ENCODE results near the gene MRTO4. TPM values are rescaled to one million over a fixed set of nuclear protein-coding genes. Genes with fewer than 3 reads are reported as not detected.

Gene MRTO4
- 79.3 TPM for total RNA-seq (2021; ENCODE audit: unreplicated experiment)
- polyA plus RNA-seq (2012), result 42.9 and 48.8 TPM in 2 replicates
- Bru-seq, nascent RNA, result percentile 94 among the genes with signal in this experiment
- percentile 95 among the genes with signal in this experiment for BruChase-seq, experiment 1, labeled RNA remaining after a 6-hour chase
- BruChase-seq, experiment 2, labeled RNA remaining after a 2-hour chase, result percentile 93 among the genes with signal in this experiment
- long read RNA-seq, transcript MRTO4-201 (8 exons, 2,315 nt), result major isoform, 85 of 107 reads
- long read RNA-seq, partial matches to known transcripts, result 13 of 107 reads
- long read RNA-seq, other reads (novel, unspliced or antisense), result 9 of 107 reads

DNA sequence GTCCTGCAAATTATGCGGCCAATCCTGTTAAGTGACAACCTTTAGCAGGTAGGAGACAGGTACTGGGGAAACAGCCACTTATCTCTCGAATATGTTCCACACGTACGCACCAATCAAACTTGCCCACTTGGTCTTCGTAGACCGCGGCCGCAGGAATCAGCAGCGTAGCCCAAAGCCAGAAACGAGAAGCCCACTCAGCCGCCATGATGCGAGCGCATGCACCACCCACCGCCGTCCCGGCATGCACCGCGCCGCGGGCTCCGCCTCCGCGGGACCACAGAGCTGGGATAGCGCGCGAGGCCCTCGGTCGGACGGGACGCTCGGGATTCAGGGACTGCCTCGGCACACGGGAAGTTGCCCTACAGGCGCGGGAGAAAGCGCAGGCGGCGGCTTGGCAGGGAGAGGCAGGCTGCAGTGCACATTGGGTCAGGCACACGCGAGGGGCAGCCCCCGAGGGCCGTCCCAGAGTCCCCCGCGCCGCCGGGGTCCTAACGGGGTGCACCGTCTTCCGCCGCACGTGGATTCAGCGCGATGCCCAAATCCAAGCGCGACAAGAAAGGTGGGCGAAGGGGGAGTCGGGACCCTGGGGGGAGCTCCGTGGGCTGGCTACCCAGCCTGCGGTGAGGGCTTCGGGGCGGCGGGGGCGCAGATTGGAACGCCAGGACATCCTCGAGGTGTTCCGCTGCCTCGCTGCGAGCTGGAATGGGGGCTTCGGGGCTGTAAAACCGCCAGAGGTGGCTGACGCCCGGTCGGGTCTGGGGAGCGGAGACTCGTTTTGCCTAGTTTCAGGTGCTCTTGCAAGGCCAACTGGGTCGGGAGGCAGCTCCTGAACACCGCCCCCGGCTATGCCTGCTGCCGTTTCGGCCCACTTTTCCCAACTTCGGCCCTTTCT is at the start of gene MRTO4, which contains the start of gene EMC1:
Gene MRTO4 (plus strand): TSS at position 501 of the 892 bp plus-strand sequence. CDS start 31 bp downstream, at position 532.
Gene EMC1 (minus strand): TSS at position 220 of the 892 bp plus-strand sequence. CDS start 15 bp downstream, at position 205.
- H3K79me2 ChIP-seq (ENCODE audit: insufficient read depth, low read length), result peaks cover 100% of the 10 kb centered on the region
- H3K36me3 ChIP-seq (ENCODE audit: control insufficient read depth in 1 of 2, insufficient read depth in 2 of 2, low read length in 2 of 2), result peaks cover 9 to 30% of the 10 kb centered on the region in 2 experiments; a peak in 3 of 4 replicates
- H3K27ac ChIP-seq (ENCODE audit: low read depth, low read length), result peak within 1 kb of the TSS; percentile 98
- DNase-seq (ENCODE audit: low read depth, low spot score) (peak; percentile 48), ATAC-seq (peak; percentile 85)
- H3K9me2 ChIP-seq (ENCODE audit: insufficient read depth), result no peaks in the 10 kb centered on the region
- RAD21 ChIA-PET (ENCODE audit: low non-redundant PET in 1 of 2, low total read pairs in 2 of 2, uncharacterized antibody in 2 of 2, unreplicated experiment in 2 of 2), result no interaction called here
- peak within 1 kb of the TSS; percentile 100 for H3K4me3 ChIP-seq (replicated peaks in 1 of 2; ENCODE audit: low read depth in 1 of 2, low read length in 2 of 2)
- CTCF ChIA-PET, result interaction anchor here (1.1 kb wide), 1 partner anchor 10 kb away, joined by 3 read pairs; no protein-coding TSS in a partner anchor
- peaks cover 17% of the 10 kb centered on the region; the same call in 1 of the 2 replicates for H4K20me1 ChIP-seq (ENCODE audit: insufficient read depth)
- H3K9me3 ChIP-seq (ENCODE audit: control insufficient read depth in 1 of 2, insufficient read depth in 1 of 2, low read depth in 1 of 2, low read length in 2 of 2), result no peaks in the 10 kb centered on the region
- H3K27me3 ChIP-seq (ENCODE audit: insufficient read depth, low read length), result no peaks in the 10 kb centered on the region
- intact Hi-C loops (cut with micrococcal nuclease), result loop anchor here (5.0 kb wide), 1 partner anchor 396 kb away; no protein-coding TSS in a partner anchor
- TSS peak; percentile 67 for BruUV-seq (replicated peaks)
- H3K4me2 ChIP-seq (ENCODE audit: low read length), result peak within 1 kb of the TSS; percentile 84
- H3K9ac ChIP-seq (ENCODE audit: low read length), result peak within 1 kb of the TSS; percentile 97
- H2AFZ ChIP-seq (ENCODE audit: low read depth, low read length, poor library complexity, severe bottlenecking), result peak within 1 kb of the TSS; percentile 18
- peaks cover 17 to 22% of the 10 kb centered on the region in 2 experiments for H3K4me1 ChIP-seq (ENCODE audit: control insufficient read depth in 1 of 2, insufficient read depth in 2 of 2, low read length in 2 of 2)
- POLR2A ChIA-PET, result interaction anchor here (1.0 to 1.6 kb wide), 2 partner anchors 10 to 39 kb away, joined by 3 to 7 read pairs; no protein-coding TSS in a partner anchor
- TF ChIP-seq, protein P1, sequence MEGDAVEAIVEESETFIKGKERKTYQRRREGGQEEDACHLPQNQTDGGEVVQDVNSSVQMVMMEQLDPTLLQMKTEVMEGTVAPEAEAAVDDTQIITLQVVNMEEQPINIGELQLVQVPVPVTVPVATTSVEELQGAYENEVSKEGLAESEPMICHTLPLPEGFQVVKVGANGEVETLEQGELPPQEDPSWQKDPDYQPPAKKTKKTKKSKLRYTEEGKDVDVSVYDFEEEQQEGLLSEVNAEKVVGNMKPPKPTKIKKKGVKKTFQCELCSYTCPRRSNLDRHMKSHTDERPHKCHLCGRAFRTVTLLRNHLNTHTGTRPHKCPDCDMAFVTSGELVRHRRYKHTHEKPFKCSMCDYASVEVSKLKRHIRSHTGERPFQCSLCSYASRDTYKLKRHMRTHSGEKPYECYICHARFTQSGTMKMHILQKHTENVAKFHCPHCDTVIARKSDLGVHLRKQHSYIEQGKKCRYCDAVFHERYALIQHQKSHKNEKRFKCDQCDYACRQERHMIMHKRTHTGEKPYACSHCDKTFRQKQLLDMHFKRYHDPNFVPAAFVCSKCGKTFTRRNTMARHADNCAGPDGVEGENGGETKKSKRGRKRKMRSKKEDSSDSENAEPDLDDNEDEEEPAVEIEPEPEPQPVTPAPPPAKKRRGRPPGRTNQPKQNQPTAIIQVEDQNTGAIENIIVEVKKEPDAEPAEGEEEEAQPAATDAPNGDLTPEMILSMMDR (IDR thresholded peaks at IDR 0.05 in 2 of 3, conservative IDR thresholded peaks at IDR 0.05 in 1 of 3; ENCODE audit: borderline replicate concordance in 1 of 3, insufficient read depth in 1 of 3, low read depth in 2 of 3, low read length in 2 of 3), result no peak
- TF ChIP-seq, protein P2, sequence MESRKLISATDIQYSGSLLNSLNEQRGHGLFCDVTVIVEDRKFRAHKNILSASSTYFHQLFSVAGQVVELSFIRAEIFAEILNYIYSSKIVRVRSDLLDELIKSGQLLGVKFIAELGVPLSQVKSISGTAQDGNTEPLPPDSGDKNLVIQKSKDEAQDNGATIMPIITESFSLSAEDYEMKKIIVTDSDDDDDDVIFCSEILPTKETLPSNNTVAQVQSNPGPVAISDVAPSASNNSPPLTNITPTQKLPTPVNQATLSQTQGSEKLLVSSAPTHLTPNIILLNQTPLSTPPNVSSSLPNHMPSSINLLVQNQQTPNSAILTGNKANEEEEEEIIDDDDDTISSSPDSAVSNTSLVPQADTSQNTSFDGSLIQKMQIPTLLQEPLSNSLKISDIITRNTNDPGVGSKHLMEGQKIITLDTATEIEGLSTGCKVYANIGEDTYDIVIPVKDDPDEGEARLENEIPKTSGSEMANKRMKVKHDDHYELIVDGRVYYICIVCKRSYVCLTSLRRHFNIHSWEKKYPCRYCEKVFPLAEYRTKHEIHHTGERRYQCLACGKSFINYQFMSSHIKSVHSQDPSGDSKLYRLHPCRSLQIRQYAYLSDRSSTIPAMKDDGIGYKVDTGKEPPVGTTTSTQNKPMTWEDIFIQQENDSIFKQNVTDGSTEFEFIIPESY (IDR thresholded peaks at IDR 0.05; ENCODE audit: extremely low read depth, insufficient replicate concordance, low read length), result peak; percentile 11
- TF ChIP-seq SRF (IDR thresholded peaks at IDR 0.05; ENCODE audit: low read depth) (no peak; the same call in 1 of the 2 replicates), POLR2AphosphoS5 (IDR thresholded peaks at IDR 0.05; ENCODE audit: low read depth, low read length) (peak; percentile 83), ZFX (IDR thresholded peaks at IDR 0.05) (peak; percentile 52; the same call in 1 of the 2 replicates), YY1 (IDR thresholded peaks at IDR 0.05; ENCODE audit: extremely low read depth, insufficient replicate concordance, low read depth, low read length) (peak; percentile 95), SP1 (IDR thresholded peaks at IDR 0.05; ENCODE audit: low read depth) (peak; percentile 88), ZNF274 (IDR thresholded peaks at IDR 0.05; ENCODE audit: low read depth, low read length) (no peak), FOSL1 (IDR thresholded peaks at IDR 0.05; ENCODE audit: low read depth) (no peak), JUND (IDR thresholded peaks at IDR 0.05) (no peak), EZH2 (IDR thresholded peaks at IDR 0.05) (no peak), CBX3 (IDR thresholded peaks at IDR 0.05; ENCODE audit: low read depth) (no peak), TCF7L2 (IDR thresholded peaks at IDR 0.05; ENCODE audit: borderline replicate concordance, extremely low read depth, insufficient read depth, insufficient read length) (no peak), POLR2A (IDR thresholded peaks at IDR 0.05; ENCODE audit: borderline replicate concordance, extremely low read depth, insufficient read depth, insufficient read length) (peak; percentile 76)
- TF ChIP-seq, protein P3, sequence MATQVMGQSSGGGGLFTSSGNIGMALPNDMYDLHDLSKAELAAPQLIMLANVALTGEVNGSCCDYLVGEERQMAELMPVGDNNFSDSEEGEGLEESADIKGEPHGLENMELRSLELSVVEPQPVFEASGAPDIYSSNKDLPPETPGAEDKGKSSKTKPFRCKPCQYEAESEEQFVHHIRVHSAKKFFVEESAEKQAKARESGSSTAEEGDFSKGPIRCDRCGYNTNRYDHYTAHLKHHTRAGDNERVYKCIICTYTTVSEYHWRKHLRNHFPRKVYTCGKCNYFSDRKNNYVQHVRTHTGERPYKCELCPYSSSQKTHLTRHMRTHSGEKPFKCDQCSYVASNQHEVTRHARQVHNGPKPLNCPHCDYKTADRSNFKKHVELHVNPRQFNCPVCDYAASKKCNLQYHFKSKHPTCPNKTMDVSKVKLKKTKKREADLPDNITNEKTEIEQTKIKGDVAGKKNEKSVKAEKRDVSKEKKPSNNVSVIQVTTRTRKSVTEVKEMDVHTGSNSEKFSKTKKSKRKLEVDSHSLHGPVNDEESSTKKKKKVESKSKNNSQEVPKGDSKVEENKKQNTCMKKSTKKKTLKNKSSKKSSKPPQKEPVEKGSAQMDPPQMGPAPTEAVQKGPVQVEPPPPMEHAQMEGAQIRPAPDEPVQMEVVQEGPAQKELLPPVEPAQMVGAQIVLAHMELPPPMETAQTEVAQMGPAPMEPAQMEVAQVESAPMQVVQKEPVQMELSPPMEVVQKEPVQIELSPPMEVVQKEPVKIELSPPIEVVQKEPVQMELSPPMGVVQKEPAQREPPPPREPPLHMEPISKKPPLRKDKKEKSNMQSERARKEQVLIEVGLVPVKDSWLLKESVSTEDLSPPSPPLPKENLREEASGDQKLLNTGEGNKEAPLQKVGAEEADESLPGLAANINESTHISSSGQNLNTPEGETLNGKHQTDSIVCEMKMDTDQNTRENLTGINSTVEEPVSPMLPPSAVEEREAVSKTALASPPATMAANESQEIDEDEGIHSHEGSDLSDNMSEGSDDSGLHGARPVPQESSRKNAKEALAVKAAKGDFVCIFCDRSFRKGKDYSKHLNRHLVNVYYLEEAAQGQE (IDR thresholded peaks at IDR 0.05; ENCODE audit: low read depth), result no peak
- TF ChIP-seq, protein P4, sequence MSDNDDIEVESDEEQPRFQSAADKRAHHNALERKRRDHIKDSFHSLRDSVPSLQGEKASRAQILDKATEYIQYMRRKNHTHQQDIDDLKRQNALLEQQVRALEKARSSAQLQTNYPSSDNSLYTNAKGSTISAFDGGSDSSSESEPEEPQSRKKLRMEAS (IDR thresholded peaks at IDR 0.05), result peak; percentile 99
